Peyer's patch (tissue), 4 donors: Measurements from ENCODE around the gene DIPK1A. TPM values are rescaled to one million over a fixed set of nuclear protein-coding genes. Genes with fewer than 3 reads are reported as not detected.

ENCODE experiments used
- DNase-seq, 3 donors: peaks; one replicate each; pipeline ENCODE4 v3.0.0-alpha.2; 2017 to 2019
- H3K27ac ChIP-seq, 4 donors: fragments of 200-600 bp; sonication (generic); one replicate each; pipeline ENCODE4 v1.5.1; 2016 to 2019
- H3K27me3 ChIP-seq, 2 donors: fragments of 200-600 bp; sonication (generic); one replicate each; pipeline ENCODE4 v1.5.1; 2019
- H3K36me3 ChIP-seq, 3 donors: fragments of 200-600 bp; sonication (generic); one replicate each; pipeline ENCODE4 v1.5.1; 2016 to 2019
- H3K4me1 ChIP-seq, 4 donors: fragments of 200-600 bp; sonication (generic); one replicate each; pipeline ENCODE4 v1.5.1; 2016 to 2019
- H3K4me3 ChIP-seq, 4 donors: fragments of 200-600 bp; sonication (generic); 1 replicate in 3 of 4; 2 replicates in 1 of 4; pipeline ENCODE4 v1.5.1; 2016 to 2019; ENCODE audit warnings: mild to moderate bottlenecking in 1 of 4
- H3K9me3 ChIP-seq, 4 donors: fragments of 200-600 bp; sonication (generic); one replicate each; pipeline ENCODE4 v1.5.1; 2016 to 2019; ENCODE audit warnings: mild to moderate bottlenecking in 1 of 4
- CTCF ChIP-seq, 6 experiments: fragments of 450-650 bp in 4 of 6; fragments of 200-600 bp in 2 of 6; sonication (generic) in 1 of 6; IDR thresholded peaks; one replicate each; pipeline ENCODE4 v1.5.1; 2017 to 2019; ENCODE audit warnings: antibody characterized with exemption in 6 of 6, mild to moderate bottlenecking in 3 of 6, moderate library complexity in 1 of 6
- POLR2A ChIP-seq, 2 donors: fragments of 450-650 bp; IDR thresholded peaks; one replicate each; pipeline ENCODE4 v1.5.1; 2017; ENCODE audit warnings: antibody characterized with exemption in 2 of 2, mild to moderate bottlenecking in 2 of 2, moderate library complexity in 2 of 2
- total RNA-seq, 4 donors: library from RNA; depleted of rRNA; stranded (reverse); fragments of >200 nt; gene quantifications; one replicate each; pipeline ENCODE4 v1.1.0, GENCODE V29; 2016

The DIPK1A gene
- total RNA-seq, 4 donors from 2014 or later = 5.1 to 12.4 (median 7.8) TPM

GRCh38 chr1:92907949-92908684, 53.1 kb downstream of the DIPK1A start:
- H3K27ac ChIP-seq = no peak overlapping the region
- no peaks in the 10 kb centered on the region for H3K4me1 ChIP-seq
- H3K4me3 ChIP-seq = no peak overlapping the region
- no peak for TF ChIP-seq POLR2A (IDR thresholded peaks at IDR 0.05)
- no peak for TF ChIP-seq CTCF (IDR thresholded peaks at IDR 0.05)
- no peaks in the 10 kb centered on the region for H3K36me3 ChIP-seq
- no peaks in the 10 kb centered on the region for H3K27me3 ChIP-seq
- DNase-seq = no peak
- H3K9me3 ChIP-seq = no peaks in the 10 kb centered on the region

GRCh38 chr1:92903765-92904164, 57.5 kb downstream of the DIPK1A start:
- Histone ChIP-seq H3K4me1 (no peaks in the 10 kb centered on the region), H3K27me3 (no peaks in the 10 kb centered on the region), H3K9me3 (no peaks in the 10 kb centered on the region), H3K4me3 (no peak overlapping the region), H3K27ac (no peak overlapping the region), H3K36me3 (no peaks in the 10 kb centered on the region)
- no peak for DNase-seq
- TF ChIP-seq CTCF (IDR thresholded peaks at IDR 0.05) (no peak), POLR2A (IDR thresholded peaks at IDR 0.05) (no peak)

DNA sequence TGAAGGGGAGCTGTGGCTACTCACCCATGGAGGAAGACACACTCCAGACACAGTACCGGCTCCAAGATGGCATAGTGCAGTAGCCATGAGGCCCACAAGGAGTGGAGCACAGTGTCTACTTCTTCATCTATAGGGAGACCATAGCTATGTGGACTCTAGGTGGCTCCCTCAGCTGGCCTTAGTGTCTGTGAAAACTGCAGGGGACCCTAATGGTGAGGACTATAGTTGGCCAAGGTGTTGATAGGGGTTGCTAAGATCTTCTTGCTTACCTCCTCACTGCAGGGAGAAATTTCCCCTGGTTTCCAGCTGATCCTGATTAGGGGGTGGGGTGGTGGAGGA, 58.9 kb downstream of the DIPK1A start:
- Histone ChIP-seq H3K4me1 (no peaks in the 10 kb centered on the region), H3K4me3 (no peak overlapping the region), H3K27ac (no peak overlapping the region), H3K27me3 (no peaks in the 10 kb centered on the region), H3K9me3 (no peaks in the 10 kb centered on the region), H3K36me3 (no peaks in the 10 kb centered on the region)
- no peak for TF ChIP-seq POLR2A (IDR thresholded peaks at IDR 0.05)
- no peak for TF ChIP-seq CTCF (IDR thresholded peaks at IDR 0.05)
- no peak for DNase-seq

DNA sequence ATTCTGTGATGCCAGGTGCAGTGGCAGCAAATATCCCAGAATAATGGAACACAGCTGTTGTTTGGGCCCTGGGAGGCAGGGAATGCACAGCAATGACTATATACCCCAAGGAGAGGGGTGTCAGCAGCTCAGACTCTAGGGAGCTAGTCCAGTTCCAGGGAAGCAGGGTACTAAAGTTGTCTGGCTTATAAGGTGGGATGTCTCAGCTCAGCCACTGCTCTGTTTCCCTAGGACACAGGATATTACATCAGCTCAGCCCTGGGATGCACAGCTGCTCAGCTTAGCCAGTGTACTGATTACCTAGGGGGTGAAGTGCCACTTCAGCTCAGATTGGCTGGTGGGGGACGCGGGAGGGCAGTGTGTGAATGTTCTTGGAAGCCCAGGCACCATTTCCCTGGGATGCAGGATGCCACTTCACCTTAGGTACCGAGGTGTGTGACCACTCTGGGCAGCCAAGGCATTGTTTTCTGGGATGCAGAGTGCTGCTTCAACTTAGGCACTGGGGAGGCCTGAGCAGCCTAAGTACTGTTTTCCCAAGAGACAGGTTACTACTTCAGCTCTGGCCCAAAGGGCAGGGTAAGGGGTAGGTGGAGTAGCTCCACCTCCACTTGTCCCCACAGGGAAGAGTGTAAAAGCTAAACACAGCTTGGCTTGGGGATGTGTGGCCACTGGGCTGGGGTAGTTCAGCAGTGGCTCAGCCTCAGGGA, 59.4 kb downstream of the DIPK1A start:
- no peaks in the 10 kb centered on the region for H3K27me3 ChIP-seq
- H3K4me1 ChIP-seq = no peaks in the 10 kb centered on the region
- DNase-seq = no peak

DNA sequence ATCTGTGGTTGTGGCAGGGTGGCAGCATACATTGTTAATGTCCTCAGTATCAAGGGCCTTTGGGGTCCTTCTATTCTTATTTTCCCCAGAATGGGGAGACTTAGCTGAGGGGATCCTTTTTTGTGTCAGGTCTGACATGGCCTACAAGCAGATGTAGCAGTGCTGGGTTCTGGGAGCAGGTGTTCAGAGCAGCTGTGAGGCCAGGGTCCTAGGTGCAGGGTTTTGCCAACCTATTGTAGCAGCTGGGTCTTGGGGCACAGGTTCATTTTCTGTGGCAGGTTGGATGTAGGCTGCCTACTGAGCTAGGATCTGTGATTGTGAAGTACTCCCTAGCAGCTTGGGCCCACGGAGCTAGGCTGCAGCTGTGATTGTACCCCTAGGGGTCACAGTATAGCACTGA, 60.1 kb downstream of the DIPK1A start:
- DNase-seq = no peak
- TF ChIP-seq POLR2A (IDR thresholded peaks at IDR 0.05) = no peak
- TF ChIP-seq CTCF (IDR thresholded peaks at IDR 0.05) = no peak
- no peaks in the 10 kb centered on the region for H3K27me3 ChIP-seq
- no peak overlapping the region for H3K27ac ChIP-seq
- H3K36me3 ChIP-seq = no peaks in the 10 kb centered on the region
- no peak overlapping the region for H3K4me3 ChIP-seq
- no peaks in the 10 kb centered on the region for H3K4me1 ChIP-seq
- H3K9me3 ChIP-seq = no peaks in the 10 kb centered on the region

More for the DNA sequence above, 59.4 kb downstream of the DIPK1A start:
- Histone ChIP-seq H3K27ac (no peak overlapping the region), H3K9me3 (no peaks in the 10 kb centered on the region), H3K4me3 (no peak overlapping the region), H3K36me3 (no peaks in the 10 kb centered on the region)
- TF ChIP-seq CTCF (IDR thresholded peaks at IDR 0.05) = no peak
- no peak for TF ChIP-seq POLR2A (IDR thresholded peaks at IDR 0.05)
